ENCODE results near the gene B3GALT4. TPM values are rescaled to one million over a fixed set of nuclear protein-coding genes. Genes with fewer than 3 reads are reported as not detected.

The B3GALT4 gene
- total and polyA plus RNA-seq, 2 of the 13 experiments (the other 11 are each of a cell fraction or from before 2014, with no cell fraction given) = 0.04 to 0.27 TPM

GRCh38 chr6:33277663-33278391 is 904 bp downstream of the B3GALT4 start (continued):
- TF ChIP-seq ZBTB40 (IDR thresholded peaks at IDR 0.05) (no peak), ZBTB40 (CRISPR knock-in tag; IDR thresholded peaks at IDR 0.05) (no peak), MXI1 (IDR thresholded peaks at IDR 0.05; ENCODE audit: borderline replicate concordance, low read depth, low read length) (no peak), GTF2F1 (IDR thresholded peaks at IDR 0.05; ENCODE audit: low read length) (no peak), PAXIP1 (CRISPR knock-in tag; conservative IDR thresholded peaks at IDR 0.05) (no peak), CHCHD3 (CRISPR knock-in tag; IDR thresholded peaks at IDR 0.05) (no peak), FIP1L1 (IDR thresholded peaks at IDR 0.05; ENCODE audit: borderline replicate concordance, insufficient read depth, low read depth, low read length) (no peak), ZNF280B (CRISPR knock-in tag; IDR thresholded peaks at IDR 0.05; ENCODE audit: borderline replicate concordance) (no peak), BCL6 (CRISPR knock-in tag; IDR thresholded peaks at IDR 0.05) (no peak), ZNF263 (CRISPR knock-in tag; IDR thresholded peaks at IDR 0.05) (no peak), ZNF547 (CRISPR knock-in tag; IDR thresholded peaks at IDR 0.05) (no peak), PHF5A (CRISPR knock-in tag; IDR thresholded peaks at IDR 0.05; ENCODE audit: low read depth, unreplicated experiment) (no peak), ZNF513 (CRISPR knock-in tag; conservative IDR thresholded peaks at IDR 0.05) (no peak)
